Neuronal stem cell (in vitro differentiated cells): ENCODE results near the gene SPIN4. TPM values are rescaled to one million over a fixed set of nuclear protein-coding genes. Genes with fewer than 3 reads are reported as not detected.
"Not testable (repeated sequence)": the region's sequence is repeated elsewhere in the genome, so short reads cannot be mapped to it uniquely, and the experiment has no call there.

Experiments used
- DNase-seq: peaks from one replicate; pipeline ENCODE4 v3.0.0-alpha.2; 2013; ENCODE audit warnings: low spot score
- H2AFZ ChIP-seq: one replicate; pipeline ENCODE4 v1.6.1; 2013; ENCODE audit warnings: mild to moderate bottlenecking, low read length, inconsistent platforms
- H2AK5ac ChIP-seq: 2 replicates; pipeline ENCODE4 v1.6.1; 2013; ENCODE audit warnings: low read depth, mild to moderate bottlenecking, inconsistent platforms, low read length, moderate library complexity, mixed read lengths
- H2BK120ac ChIP-seq: 2 replicates; pipeline ENCODE4 v1.6.1; 2013; ENCODE audit warnings: low read depth, mild to moderate bottlenecking, inconsistent platforms, low read length, moderate library complexity, mixed read lengths
- H2BK12ac ChIP-seq: one replicate; pipeline ENCODE4 v1.6.1; 2013; ENCODE audit warnings: low read length, inconsistent platforms
- H2BK15ac ChIP-seq: 2 replicates; pipeline ENCODE4 v1.6.1; 2013; ENCODE audit warnings: mild to moderate bottlenecking, low read length, inconsistent platforms, mixed read lengths
- H2BK5ac ChIP-seq: one replicate; pipeline ENCODE4 v1.6.1; 2013; ENCODE audit warnings: inconsistent platforms, mild to moderate bottlenecking, low read length, moderate library complexity
- H3K14ac ChIP-seq: one replicate; pipeline ENCODE4 v1.6.1; 2013; ENCODE audit warnings: low read length, inconsistent platforms
- H3K18ac ChIP-seq: 2 replicates; pipeline ENCODE4 v1.6.1; 2013; ENCODE audit warnings: low read length, inconsistent platforms
- H3K23ac ChIP-seq: 2 replicates; pipeline ENCODE4 v1.6.1; 2013; ENCODE audit warnings: low read depth, mild to moderate bottlenecking, mixed read lengths, low read length, inconsistent platforms; ENCODE audit not compliant: poor library complexity
- H3K27ac ChIP-seq: replicated peaks from 3 replicates; pipeline ENCODE4 v1.5.1; 2013; ENCODE audit warnings: low read length, inconsistent platforms
- H3K27me3 ChIP-seq, 3 experiments: 2 replicates each; pipeline ENCODE4 v1.6.1; 2013; ENCODE audit warnings: low read length in 3 of 3, mild to moderate bottlenecking in 2 of 3, inconsistent platforms in 1 of 3, low read depth in 1 of 3, mixed read lengths in 1 of 3, moderate library complexity in 1 of 3; ENCODE audit not compliant: control insufficient read depth in 3 of 3, insufficient read depth in 3 of 3
- H3K36me3 ChIP-seq, 2 donors: replicated peaks in 1 of 2; 2 replicates each; pipeline ENCODE4 v1.6.1; 2013; ENCODE audit warnings: low read length in 2 of 2; ENCODE audit not compliant: control insufficient read depth in 2 of 2, insufficient read depth in 2 of 2
- H3K4ac ChIP-seq: 2 replicates; pipeline ENCODE4 v1.6.1; 2013; ENCODE audit warnings: inconsistent platforms, mild to moderate bottlenecking, low read length, moderate library complexity
- H3K4me1 ChIP-seq, 2 donors: 1 replicate in 1 of 2; 2 replicates in 1 of 2; pipeline ENCODE4 v1.6.1; 2013; ENCODE audit warnings: low read length in 2 of 2, low read depth in 1 of 2; ENCODE audit not compliant: control insufficient read depth in 2 of 2, insufficient read depth in 1 of 2
- H3K4me2 ChIP-seq: one replicate; pipeline ENCODE4 v1.6.1; 2013; ENCODE audit warnings: mild to moderate bottlenecking, low read length, inconsistent platforms; ENCODE audit not compliant: insufficient read depth, poor library complexity, severe bottlenecking
- H3K4me3 ChIP-seq, 2 donors: 2 replicates each; pipeline ENCODE4 v1.5.1; 2013; ENCODE audit warnings: low read length in 2 of 2, mild to moderate bottlenecking in 2 of 2, inconsistent platforms in 1 of 2, moderate library complexity in 1 of 2
- H3K79me1 ChIP-seq: one replicate; pipeline ENCODE4 v1.6.1; 2013; ENCODE audit warnings: low read depth, mild to moderate bottlenecking, inconsistent platforms, low read length, moderate library complexity
- H3K9ac ChIP-seq: one replicate; pipeline ENCODE4 v1.6.1; 2013; ENCODE audit warnings: mild to moderate bottlenecking, low read depth, low read length, inconsistent platforms; ENCODE audit not compliant: poor library complexity
- H3K9me3 ChIP-seq, 2 donors: replicated peaks in 1 of 2; 2 replicates each; pipeline versions ENCODE3 to v1.6.1; 2013; ENCODE audit warnings: low read length in 2 of 2, mild to moderate bottlenecking in 2 of 2, inconsistent platforms in 1 of 2, low read depth in 1 of 2, mixed read lengths in 1 of 2, moderate library complexity in 1 of 2; ENCODE audit not compliant: control insufficient read depth in 2 of 2, insufficient read depth in 1 of 2
- H4K8ac ChIP-seq: one replicate; pipeline ENCODE4 v1.6.1; 2013; ENCODE audit warnings: low read depth, mild to moderate bottlenecking, inconsistent platforms, low read length, moderate library complexity
- H4K91ac ChIP-seq: one replicate; pipeline ENCODE4 v1.6.1; 2013; ENCODE audit warnings: low read length, low read depth, mild to moderate bottlenecking, inconsistent platforms; ENCODE audit not compliant: poor library complexity
- WGBS, 2 donors: extraction: QIAGEN DNeasy Blood & Tissue Kit; methylation state at CpG; one replicate each; pipeline ENCODE4 v1.1.7; 2013; ENCODE audit warnings: missing lambda C conversion rate in 2 of 2, mixed read lengths in 1 of 2; ENCODE audit not compliant: insufficient read length in 2 of 2, insufficient replicate concordance in 1 of 2; ENCODE audit errors: extremely low coverage in 2 of 2; 5-methylcytosine and 5-hydroxymethylcytosine counted together
- polyA plus RNA-seq, 2 experiments: library from polyadenylated mRNA; stranded (reverse); fragments of 200-250 nt; gene quantifications; one replicate each; pipeline ENCODE4 v1.2.3, GENCODE V29; 2013

Gene SPIN4
- 7.2 TPM for polyA plus RNA-seq (2013, experiment 1 of 2)
- 7.8 TPM for polyA plus RNA-seq (2013, experiment 2 of 2)

DNA sequence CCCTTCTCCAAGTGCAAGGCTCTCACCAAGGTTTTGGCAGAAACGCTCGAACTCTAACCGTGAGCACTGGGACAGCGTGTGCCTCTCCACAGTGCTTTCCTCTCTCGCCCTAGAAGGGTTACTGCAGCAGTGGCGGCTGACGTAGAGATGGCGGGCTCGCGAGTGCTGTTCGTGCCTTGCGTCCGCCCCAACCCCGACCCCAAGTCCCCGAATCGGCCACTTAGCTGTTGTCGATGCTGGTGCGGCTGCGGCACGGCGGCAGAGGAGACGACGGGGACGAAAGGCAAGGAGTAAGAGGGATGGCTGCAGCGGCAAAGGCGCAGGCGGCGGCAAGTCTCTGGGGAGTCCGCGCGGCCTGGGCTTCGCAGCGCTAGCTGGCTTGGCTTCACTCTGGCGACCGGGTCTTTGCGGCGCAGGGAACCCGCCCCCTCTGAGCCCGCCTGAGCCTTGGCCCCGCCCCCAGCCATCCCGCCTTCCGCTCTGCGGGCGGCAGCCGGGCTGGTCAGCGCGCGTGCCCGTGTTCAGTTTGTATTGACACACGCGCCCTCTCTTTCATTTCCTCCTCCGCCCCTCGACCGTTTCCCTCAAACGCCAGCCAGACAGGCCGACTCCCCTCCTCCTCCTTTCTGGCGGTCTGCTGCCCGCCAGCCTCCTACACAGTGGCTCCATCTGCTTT, at the start of gene SPIN4:
Gene SPIN4 (minus strand): TSS at position 392 of the 676 bp plus-strand sequence. CDS start 513 bp downstream, outside the sequence.
- H4K91ac ChIP-seq = no peak within 1 kb of the TSS
- no peaks in the 10 kb centered on the region for H3K27me3 ChIP-seq
- no peak within 1 kb of the TSS for H3K4ac ChIP-seq
- H3K79me1 ChIP-seq = no peaks in the 10 kb centered on the region
- H3K27ac ChIP-seq = peak within 1 kb of the TSS; percentile 89
- H3K36me3 ChIP-seq = peaks cover 0 to 3% of the 10 kb centered on the region in 2 donors
- H3K4me3 ChIP-seq = peak within 1 kb of the TSS; percentile 75 to 91
- H3K23ac ChIP-seq = peak within 1 kb of the TSS; percentile 85
- no peak within 1 kb of the TSS for H4K8ac ChIP-seq
- H2AK5ac ChIP-seq = no peak within 1 kb of the TSS
- peak; percentile 74 for DNase-seq
- no peak within 1 kb of the TSS for H2BK120ac ChIP-seq
- no peaks in the 10 kb centered on the region for H3K9me3 ChIP-seq
- H3K14ac ChIP-seq = no peak within 1 kb of the TSS
- peak within 1 kb of the TSS; percentile 49 for H2BK15ac ChIP-seq
- H2BK12ac ChIP-seq = no peak within 1 kb of the TSS
- WGBS, 2 donors = no CpG with 5 or more reads among the region's 58 CpGs
- peak within 1 kb of the TSS; percentile 88 for H3K9ac ChIP-seq
- peaks cover 0 to 1% of the 10 kb centered on the region in 2 donors for H3K4me1 ChIP-seq
- H2BK5ac ChIP-seq = no peak within 1 kb of the TSS
- peak within 1 kb of the TSS; percentile 95 for H2AFZ ChIP-seq
- H3K18ac ChIP-seq = peak within 1 kb of the TSS; percentile 80
- H3K4me2 ChIP-seq = peak within 1 kb of the TSS; percentile 57

DNA sequence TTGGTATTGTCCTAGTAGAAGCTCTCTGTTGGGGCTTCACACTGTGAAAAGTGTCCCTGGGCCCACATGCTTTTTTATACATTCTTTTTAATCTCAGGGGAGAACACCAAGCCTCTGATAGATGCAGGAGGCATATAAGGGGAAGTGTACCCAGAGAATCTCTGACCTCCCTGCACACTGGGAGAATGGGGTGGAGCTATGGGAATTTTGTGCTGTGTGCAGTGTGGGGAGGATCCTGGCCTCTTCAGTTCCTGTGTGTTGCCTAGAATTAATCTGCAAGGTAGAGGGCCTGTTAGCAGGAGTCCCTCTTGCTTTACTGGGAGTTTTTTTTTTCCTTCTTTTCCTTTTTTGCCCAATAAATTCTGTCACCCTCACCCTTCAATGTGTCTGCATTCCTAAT, 49.2 kb upstream of the SPIN4 start:
- H4K91ac ChIP-seq = no peak overlapping the region
- H3K23ac ChIP-seq = no peak overlapping the region
- H2AFZ ChIP-seq = no peak overlapping the region

DNA sequence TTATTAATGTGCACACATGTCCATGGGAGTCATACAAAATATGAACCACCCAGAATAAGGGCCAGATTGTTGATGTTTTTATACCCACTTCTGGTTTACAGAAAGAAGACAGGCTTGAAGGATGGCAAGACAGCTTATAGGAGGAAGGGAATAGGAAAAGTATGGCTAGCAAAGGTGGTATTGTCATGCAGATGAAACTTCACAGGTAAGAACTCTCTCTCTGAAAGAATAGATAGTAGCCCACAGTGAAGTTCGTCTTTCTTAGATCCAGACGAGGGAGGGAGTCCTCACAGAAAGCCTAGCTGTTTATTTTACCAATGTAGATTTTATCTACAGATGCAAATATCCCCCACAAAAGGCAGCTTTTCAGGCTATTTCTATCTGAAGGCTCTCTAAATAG, 43.7 kb upstream of the SPIN4 start:
- no peak overlapping the region for H2BK5ac ChIP-seq
- no CpG with 5 or more reads among the region's 2 CpGs for WGBS, 2 donors

More for the DNA sequence above, 49.2 kb upstream of the SPIN4 start:
- no peak for DNase-seq
- H3K18ac ChIP-seq = no peak overlapping the region
- H4K8ac ChIP-seq = no peak overlapping the region
- H3K9ac ChIP-seq = no peak overlapping the region
- H3K4me3 ChIP-seq = no peak overlapping the region
- no peak overlapping the region for H2BK12ac ChIP-seq
- no peak overlapping the region for H3K27ac ChIP-seq
- no peaks in the 10 kb centered on the region for H3K27me3 ChIP-seq
- H3K4me1 ChIP-seq = no peaks in the 10 kb centered on the region
- H3K36me3 ChIP-seq = no peaks in the 10 kb centered on the region
- H2BK120ac ChIP-seq = no peak overlapping the region
- H2BK5ac ChIP-seq = no peak overlapping the region
- no peaks in the 10 kb centered on the region for H3K79me1 ChIP-seq
- no peak overlapping the region for H3K14ac ChIP-seq
- no peaks in the 10 kb centered on the region for H3K9me3 ChIP-seq
- H2AK5ac ChIP-seq = no peak overlapping the region
- H3K4ac ChIP-seq = no peak overlapping the region
- no peak overlapping the region for H2BK15ac ChIP-seq
- H3K4me2 ChIP-seq = no peak overlapping the region

DNA sequence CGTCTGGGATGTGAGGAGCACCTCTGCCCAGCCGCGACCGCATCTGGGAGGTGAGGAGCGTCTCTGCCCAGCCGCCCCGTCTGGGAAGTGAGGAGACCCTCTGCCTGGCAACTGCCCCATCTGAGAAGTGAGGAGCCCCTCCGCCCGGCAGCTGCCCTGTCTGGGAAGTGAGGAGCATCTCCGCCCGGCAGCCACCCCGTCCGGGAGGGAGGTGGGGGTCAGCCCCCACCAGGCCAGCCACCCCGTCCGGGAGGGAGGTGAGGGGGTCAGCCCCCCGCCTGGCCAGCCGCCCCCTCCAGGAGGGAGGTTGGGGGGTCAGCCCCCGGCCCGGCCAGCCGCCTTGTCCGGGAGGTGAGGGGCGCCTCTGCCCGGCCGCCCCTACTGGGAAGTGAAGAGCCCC, 42.0 kb upstream of the SPIN4 start:
- not testable (repeated sequence) for H2BK5ac ChIP-seq, H3K4me3 ChIP-seq
- WGBS, 2 donors = no CpG with 5 or more reads among the region's 24 CpGs

More for the DNA sequence above, 43.7 kb upstream of the SPIN4 start:
- Histone ChIP-seq H3K4me2 (no peak overlapping the region), H2BK15ac (no peak overlapping the region), H2AK5ac (no peak overlapping the region), H4K8ac (no peak overlapping the region), H3K36me3 (no peaks in the 10 kb centered on the region), H3K4me1 (no peaks in the 10 kb centered on the region), H2BK120ac (no peak overlapping the region), H2BK12ac (no peak overlapping the region), H3K14ac (no peak overlapping the region), H3K4me3 (no peak overlapping the region), H3K23ac (no peak overlapping the region), H4K91ac (no peak overlapping the region), H3K4ac (no peak overlapping the region), H3K18ac (no peak overlapping the region), H3K27me3 (no peaks in the 10 kb centered on the region), H3K9me3 (no peaks in the 10 kb centered on the region), H2AFZ (no peak overlapping the region), H3K9ac (no peak overlapping the region), H3K79me1 (no peaks in the 10 kb centered on the region), H3K27ac (no peak overlapping the region)
- DNase-seq = no peak

More for the DNA sequence above, 42.0 kb upstream of the SPIN4 start:
- not testable (repeated sequence) for H3K9me3 ChIP-seq, H3K79me1 ChIP-seq, H4K91ac ChIP-seq, H3K27ac ChIP-seq, DNase-seq, H2BK120ac ChIP-seq, H3K4me2 ChIP-seq, H3K4me1 ChIP-seq, H2AFZ ChIP-seq, H3K23ac ChIP-seq, H3K18ac ChIP-seq, H2BK12ac ChIP-seq, H2BK15ac ChIP-seq, H3K9ac ChIP-seq, H4K8ac ChIP-seq, H3K27me3 ChIP-seq, H2AK5ac ChIP-seq, H3K14ac ChIP-seq, H3K4ac ChIP-seq, H3K36me3 ChIP-seq
